ENCODE measurements around the gene GLI3.
A peak's percentile ranks its signal among the peaks of the same experiment; 100 is the strongest.

Gene GLI3

GRCh38 chr7:42192066-42192465 lies 44.9 kb downstream of the GLI3 start:
- DNase-seq (ENCODE audit: low read depth, low spot score), result no peak
- no peaks in the 10 kb centered on the region for H3K9me3 ChIP-seq (ENCODE audit: insufficient read depth, low read length)
- TF ChIP-seq ZNF274 (IDR thresholded peaks at IDR 0.05; ENCODE audit: low read depth, low read length), result no peak
- TF ChIP-seq SUZ12 (IDR thresholded peaks at IDR 0.05; ENCODE audit: extremely low read depth, insufficient read depth, insufficient read length), result no peak
- no peak for TF ChIP-seq YY1 (IDR thresholded peaks at IDR 0.05; ENCODE audit: insufficient read depth, insufficient read length)
- H3K36me3 ChIP-seq (ENCODE audit: insufficient read depth, insufficient read length, low read length), result no peaks in the 10 kb centered on the region
- H3K4me1 ChIP-seq (ENCODE audit: insufficient read depth, insufficient read length), result peaks cover 4% of the 10 kb centered on the region
- no peak overlapping the region for H3K4me3 ChIP-seq (ENCODE audit: insufficient read length, low read depth)
- H3K27me3 ChIP-seq (ENCODE audit: insufficient read depth, insufficient read length), result no peaks in the 10 kb centered on the region
- H3K9ac ChIP-seq (ENCODE audit: insufficient read length, low read depth), result no peak overlapping the region

DNA sequence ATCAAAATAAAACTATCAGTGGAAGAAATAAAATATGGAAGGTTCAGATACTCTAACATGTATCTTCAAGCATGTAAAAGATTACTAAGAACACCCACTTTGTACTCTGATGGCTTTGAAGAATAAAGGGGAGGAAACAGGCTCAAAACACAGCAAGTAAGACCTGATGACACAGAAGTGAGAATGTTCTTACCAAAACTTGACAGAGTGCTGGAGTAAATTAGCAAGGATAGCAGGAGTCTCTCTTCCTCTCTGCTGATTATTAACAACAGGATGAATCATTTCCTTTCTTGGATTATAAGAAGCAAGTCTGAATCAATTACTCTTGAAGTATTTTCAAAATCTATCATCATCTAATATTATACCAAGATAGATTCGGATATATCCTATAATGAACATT lies 47.5 kb downstream of the GLI3 start:
- no peak overlapping the region for H3K4me3 ChIP-seq (ENCODE audit: insufficient read length, low read depth)
- H3K9ac ChIP-seq (ENCODE audit: insufficient read length, low read depth), result no peak overlapping the region
- DNase-seq (ENCODE audit: low read depth, low spot score), result no peak
- peaks cover 2% of the 10 kb centered on the region for H3K36me3 ChIP-seq (ENCODE audit: insufficient read depth, insufficient read length, low read length)
- H3K9me3 ChIP-seq (ENCODE audit: insufficient read depth, low read length), result no peaks in the 10 kb centered on the region
- TF ChIP-seq ZNF274 (IDR thresholded peaks at IDR 0.05; ENCODE audit: low read depth, low read length) (no peak), SUZ12 (IDR thresholded peaks at IDR 0.05; ENCODE audit: extremely low read depth, insufficient read depth, insufficient read length) (no peak), YY1 (IDR thresholded peaks at IDR 0.05; ENCODE audit: insufficient read depth, insufficient read length) (no peak)
- H3K27me3 ChIP-seq (ENCODE audit: insufficient read depth, insufficient read length), result no peaks in the 10 kb centered on the region
- peaks cover 4% of the 10 kb centered on the region for H3K4me1 ChIP-seq (ENCODE audit: insufficient read depth, insufficient read length)

- no peaks in the 10 kb centered on the region for H3K9me3 ChIP-seq (ENCODE audit: insufficient read depth, low read length)
- H3K9ac ChIP-seq (ENCODE audit: insufficient read length, low read depth), result no peak overlapping the region
- no peaks in the 10 kb centered on the region for H3K27me3 ChIP-seq (ENCODE audit: insufficient read depth, insufficient read length)
- H3K4me1 ChIP-seq (ENCODE audit: insufficient read depth, insufficient read length), result no peaks in the 10 kb centered on the region
- H3K4me3 ChIP-seq (ENCODE audit: insufficient read length, low read depth), result no peak overlapping the region
- peaks cover 4% of the 10 kb centered on the region for H3K36me3 ChIP-seq (ENCODE audit: insufficient read depth, insufficient read length, low read length)
- TF ChIP-seq ZNF274 (IDR thresholded peaks at IDR 0.05; ENCODE audit: low read depth, low read length) (no peak), SUZ12 (IDR thresholded peaks at IDR 0.05; ENCODE audit: extremely low read depth, insufficient read depth, insufficient read length) (no peak), YY1 (IDR thresholded peaks at IDR 0.05; ENCODE audit: insufficient read depth, insufficient read length) (no peak)
- DNase-seq (ENCODE audit: low read depth, low spot score), result peak; percentile 48
Measured at GRCh38 chr7:42186151-42186550, 50.9 kb downstream of the GLI3 start.

DNA sequence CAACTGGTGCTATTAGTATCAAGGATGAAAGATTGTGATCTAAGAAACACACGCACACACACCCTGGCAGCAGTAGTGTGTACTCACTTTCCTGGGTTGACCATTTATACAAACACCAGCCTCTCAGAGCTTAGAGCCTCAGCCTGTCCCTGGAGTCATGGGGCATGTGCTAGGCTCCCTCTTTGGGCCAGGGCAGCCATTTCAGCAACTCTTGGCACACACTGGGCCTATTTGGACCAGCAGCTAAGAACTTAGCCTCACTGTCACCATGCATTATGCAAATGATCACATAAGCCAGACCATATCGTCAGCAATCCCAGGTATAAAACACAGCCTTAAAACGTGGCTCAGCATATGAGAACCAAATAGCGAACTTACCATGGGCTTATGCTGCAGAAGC lies 51.3 kb downstream of the GLI3 start:
- DNase-seq (ENCODE audit: low read depth, low spot score), result no peak
- Histone ChIP-seq H3K36me3 (ENCODE audit: insufficient read depth, insufficient read length, low read length) (peaks cover 4% of the 10 kb centered on the region), H3K9ac (ENCODE audit: insufficient read length, low read depth) (no peak overlapping the region), H3K9me3 (ENCODE audit: insufficient read depth, low read length) (no peaks in the 10 kb centered on the region), H3K27me3 (ENCODE audit: insufficient read depth, insufficient read length) (no peaks in the 10 kb centered on the region), H3K4me3 (ENCODE audit: insufficient read length, low read depth) (no peak overlapping the region), H3K4me1 (ENCODE audit: insufficient read depth, insufficient read length) (no peaks in the 10 kb centered on the region)
- TF ChIP-seq ZNF274 (IDR thresholded peaks at IDR 0.05; ENCODE audit: low read depth, low read length), result no peak
- TF ChIP-seq YY1 (IDR thresholded peaks at IDR 0.05; ENCODE audit: insufficient read depth, insufficient read length), result no peak
- no peak for TF ChIP-seq SUZ12 (IDR thresholded peaks at IDR 0.05; ENCODE audit: extremely low read depth, insufficient read depth, insufficient read length)

GRCh38 chr7:42183547-42183946 lies 53.5 kb downstream of the GLI3 start:
- Histone ChIP-seq H3K9ac (ENCODE audit: insufficient read length, low read depth) (no peak overlapping the region), H3K4me1 (ENCODE audit: insufficient read depth, insufficient read length) (no peaks in the 10 kb centered on the region), H3K4me3 (ENCODE audit: insufficient read length, low read depth) (no peak overlapping the region), H3K36me3 (ENCODE audit: insufficient read depth, insufficient read length, low read length) (peaks cover 20% of the 10 kb centered on the region), H3K27me3 (ENCODE audit: insufficient read depth, insufficient read length) (no peaks in the 10 kb centered on the region), H3K9me3 (ENCODE audit: insufficient read depth, low read length) (no peaks in the 10 kb centered on the region)
- DNase-seq (ENCODE audit: low read depth, low spot score), result no peak
- TF ChIP-seq YY1 (IDR thresholded peaks at IDR 0.05; ENCODE audit: insufficient read depth, insufficient read length), result no peak
- no peak for TF ChIP-seq ZNF274 (IDR thresholded peaks at IDR 0.05; ENCODE audit: low read depth, low read length)
- no peak for TF ChIP-seq SUZ12 (IDR thresholded peaks at IDR 0.05; ENCODE audit: extremely low read depth, insufficient read depth, insufficient read length)

DNA sequence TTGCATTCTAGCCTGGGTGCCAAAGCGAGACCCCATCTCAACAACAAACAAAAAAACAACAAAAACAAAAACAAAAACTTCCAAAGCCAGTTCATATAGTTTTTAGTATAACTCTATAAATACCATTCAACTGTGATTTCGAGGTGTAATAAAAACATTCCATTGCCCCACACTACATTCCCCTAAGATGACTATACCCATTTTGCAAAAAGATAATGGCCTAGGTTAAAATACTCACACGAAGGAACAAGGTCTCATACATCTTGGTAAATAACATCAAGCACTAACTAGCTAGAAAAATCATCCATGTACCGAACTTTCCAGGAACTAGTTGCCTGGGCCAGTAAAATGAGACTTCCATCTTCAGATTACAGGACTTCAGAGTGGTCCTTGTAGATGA lies 55.4 kb downstream of the GLI3 start:
- no peaks in the 10 kb centered on the region for H3K27me3 ChIP-seq (ENCODE audit: insufficient read depth, insufficient read length)
- no peak for TF ChIP-seq SUZ12 (IDR thresholded peaks at IDR 0.05; ENCODE audit: extremely low read depth, insufficient read depth, insufficient read length)

GRCh38 chr7:42180806-42181205 lies 56.2 kb downstream of the GLI3 start:
- Histone ChIP-seq H3K36me3 (ENCODE audit: insufficient read depth, insufficient read length, low read length) (peaks cover 26% of the 10 kb centered on the region), H3K9ac (ENCODE audit: insufficient read length, low read depth) (no peak overlapping the region), H3K9me3 (ENCODE audit: insufficient read depth, low read length) (no peaks in the 10 kb centered on the region), H3K4me3 (ENCODE audit: insufficient read length, low read depth) (no peak overlapping the region), H3K27me3 (ENCODE audit: insufficient read depth, insufficient read length) (no peaks in the 10 kb centered on the region), H3K4me1 (ENCODE audit: insufficient read depth, insufficient read length) (no peaks in the 10 kb centered on the region)
- DNase-seq (ENCODE audit: low read depth, low spot score), result no peak
- no peak for TF ChIP-seq ZNF274 (IDR thresholded peaks at IDR 0.05; ENCODE audit: low read depth, low read length)
- TF ChIP-seq SUZ12 (IDR thresholded peaks at IDR 0.05; ENCODE audit: extremely low read depth, insufficient read depth, insufficient read length), result no peak
- no peak for TF ChIP-seq YY1 (IDR thresholded peaks at IDR 0.05; ENCODE audit: insufficient read depth, insufficient read length)

More for the DNA sequence above, 55.4 kb downstream of the GLI3 start:
- Histone ChIP-seq H3K4me1 (ENCODE audit: insufficient read depth, insufficient read length) (no peaks in the 10 kb centered on the region), H3K36me3 (ENCODE audit: insufficient read depth, insufficient read length, low read length) (peaks cover 26% of the 10 kb centered on the region), H3K9ac (ENCODE audit: insufficient read length, low read depth) (no peak overlapping the region), H3K4me3 (ENCODE audit: insufficient read length, low read depth) (no peak overlapping the region), H3K9me3 (ENCODE audit: insufficient read depth, low read length) (no peaks in the 10 kb centered on the region)
- DNase-seq (ENCODE audit: low read depth, low spot score), result no peak

DNA sequence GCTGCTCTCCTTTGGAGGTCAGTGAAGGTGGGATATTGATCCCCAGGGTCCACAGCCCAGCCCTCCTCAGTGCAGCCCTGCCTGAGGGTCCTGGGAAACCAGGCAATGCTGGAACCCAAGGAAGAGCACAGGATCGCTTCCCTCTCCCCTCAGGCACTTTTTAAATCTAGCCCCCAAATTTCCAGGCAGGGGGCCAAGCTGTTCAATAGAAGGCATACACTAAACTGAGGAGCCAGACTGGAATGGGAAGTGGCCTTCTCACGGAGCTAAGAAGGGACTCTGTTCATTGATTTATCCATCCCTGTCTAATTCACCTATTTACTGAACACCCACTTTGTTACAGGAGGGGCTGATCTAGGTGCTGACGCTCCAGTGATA lies 60.3 kb downstream of the GLI3 start:
- no peaks in the 10 kb centered on the region for H3K27me3 ChIP-seq (ENCODE audit: insufficient read depth, insufficient read length)
- no peak overlapping the region for H3K9ac ChIP-seq (ENCODE audit: insufficient read length, low read depth)
- peaks cover 21% of the 10 kb centered on the region for H3K36me3 ChIP-seq (ENCODE audit: insufficient read depth, insufficient read length, low read length)
- no peak for DNase-seq (ENCODE audit: low read depth, low spot score)
- TF ChIP-seq SUZ12 (IDR thresholded peaks at IDR 0.05; ENCODE audit: extremely low read depth, insufficient read depth, insufficient read length), result no peak
- TF ChIP-seq ZNF274 (IDR thresholded peaks at IDR 0.05; ENCODE audit: low read depth, low read length), result no peak
- TF ChIP-seq YY1 (IDR thresholded peaks at IDR 0.05; ENCODE audit: insufficient read depth, insufficient read length), result no peak
- no peak overlapping the region for H3K4me3 ChIP-seq (ENCODE audit: insufficient read length, low read depth)
- H3K9me3 ChIP-seq (ENCODE audit: insufficient read depth, low read length), result no peaks in the 10 kb centered on the region
- H3K4me1 ChIP-seq (ENCODE audit: insufficient read depth, insufficient read length), result no peaks in the 10 kb centered on the region
